HS-5 (cell line): Measurements from ENCODE around the gene PDZRN3.

Experiments
- DNase-seq: peaks from one replicate; pipeline ENCODE4 v3.0.0-alpha.2; 2012; ENCODE audit warnings: low read depth

The PDZRN3 gene

GRCh38 chr3:73418681-73419080 is 206.1 kb downstream of the PDZRN3 start:
- no peak for DNase-seq

- no peak for DNase-seq
Observed at GRCh38 chr3:73415118-73415517, 209.6 kb downstream of the PDZRN3 start.

- DNase-seq, result no peak
Observed at GRCh38 chr3:73413619-73414018, 211.1 kb downstream of the PDZRN3 start.

GRCh38 chr3:73411993-73412392 is 212.7 kb downstream of the PDZRN3 start:
- DNase-seq, result no peak

GRCh38 chr3:73411545-73411944 is 213.2 kb downstream of the PDZRN3 start:
- DNase-seq, result no peak

- DNase-seq, result peak; percentile 75
Observed at GRCh38 chr3:73409138-73409763, 215.5 kb downstream of the PDZRN3 start.

GRCh38 chr3:73408634-73409033 is 216.1 kb downstream of the PDZRN3 start:
- DNase-seq, result no peak

GRCh38 chr3:73407577-73407976 is 217.2 kb downstream of the PDZRN3 start:
- no peak for DNase-seq

- no peak for DNase-seq
Observed at GRCh38 chr3:73405853-73406252, 218.9 kb downstream of the PDZRN3 start.

GRCh38 chr3:73405000-73405399 is 219.7 kb downstream of the PDZRN3 start:
- DNase-seq, result no peak

- no peak for DNase-seq
Observed at GRCh38 chr3:73404435-73404834, 220.3 kb downstream of the PDZRN3 start.

- no peak for DNase-seq
Observed at GRCh38 chr3:73403444-73403843, 221.3 kb downstream of the PDZRN3 start.

- DNase-seq, result no peak
Observed at GRCh38 chr3:73401616-73402279, 223.0 kb downstream of the PDZRN3 start.

GRCh38 chr3:73401059-73401458 is 223.7 kb downstream of the PDZRN3 start:
- no peak for DNase-seq

- no peak for DNase-seq
Observed at GRCh38 chr3:73399666-73400253, 225.0 kb downstream of the PDZRN3 start.

- DNase-seq, result no peak
Observed at GRCh38 chr3:73399106-73399505, 225.6 kb downstream of the PDZRN3 start.

GRCh38 chr3:73398084-73398483 is 226.7 kb downstream of the PDZRN3 start:
- DNase-seq, result no peak

GRCh38 chr3:73394240-73394639 is 230.5 kb downstream of the PDZRN3 start:
- DNase-seq, result no peak

- DNase-seq, result no peak
Observed at GRCh38 chr3:73393005-73393404, 231.7 kb downstream of the PDZRN3 start.

GRCh38 chr3:73391984-73392383 is 232.8 kb downstream of the PDZRN3 start:
- DNase-seq, result no peak

GRCh38 chr3:73389928-73390327 is 234.8 kb downstream of the PDZRN3 start:
- no peak for DNase-seq

- DNase-seq, result no peak
Observed at GRCh38 chr3:73389117-73389813, 235.5 kb downstream of the PDZRN3 start.

- no peak for DNase-seq
Observed at GRCh38 chr3:73385568-73385967, 239.2 kb downstream of the PDZRN3 start.
